SIG-M5 (cell line): ENCODE measurements around the gene FHL1.

ENCODE experiments used
- DNase-seq: peaks from one replicate; lab custom pipeline; 2025; lab: John Stamatoyannopoulos, UW

FHL1 gene

DNA sequence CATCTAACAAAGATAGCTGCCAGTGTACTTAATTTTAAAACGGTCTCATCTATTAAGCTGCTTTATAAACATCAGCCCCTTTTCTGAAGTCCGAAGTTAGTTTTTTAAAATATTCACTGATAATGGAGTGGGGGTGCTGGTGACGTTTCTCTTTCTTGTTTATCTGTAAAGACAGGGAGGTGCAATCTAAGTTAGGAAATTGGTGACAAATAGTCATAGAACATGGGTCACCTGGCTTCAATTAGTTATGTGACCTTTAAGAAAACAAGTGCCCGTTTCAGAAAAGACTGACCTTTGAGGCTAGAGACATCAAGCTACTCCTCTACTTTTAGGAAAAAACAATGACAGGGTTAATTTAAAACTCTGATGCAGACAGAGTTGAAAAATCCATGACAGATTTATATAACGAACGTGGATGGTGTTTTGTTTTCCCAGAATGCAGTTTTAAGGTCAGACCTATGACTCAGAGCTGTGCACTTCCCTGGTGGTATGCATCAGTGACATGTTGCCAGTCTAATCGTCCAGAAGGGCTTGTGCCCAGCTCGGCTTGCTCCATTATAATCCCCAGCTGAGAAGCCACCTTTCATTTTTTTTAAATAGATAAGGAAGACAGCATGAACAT lies 38.2 kb downstream of the FHL1 start:
- no peak for DNase-seq

GRCh38 chrX:136186023-136186413 lies 38.7 kb downstream of the FHL1 start:
- DNase-seq = no peak

DNA sequence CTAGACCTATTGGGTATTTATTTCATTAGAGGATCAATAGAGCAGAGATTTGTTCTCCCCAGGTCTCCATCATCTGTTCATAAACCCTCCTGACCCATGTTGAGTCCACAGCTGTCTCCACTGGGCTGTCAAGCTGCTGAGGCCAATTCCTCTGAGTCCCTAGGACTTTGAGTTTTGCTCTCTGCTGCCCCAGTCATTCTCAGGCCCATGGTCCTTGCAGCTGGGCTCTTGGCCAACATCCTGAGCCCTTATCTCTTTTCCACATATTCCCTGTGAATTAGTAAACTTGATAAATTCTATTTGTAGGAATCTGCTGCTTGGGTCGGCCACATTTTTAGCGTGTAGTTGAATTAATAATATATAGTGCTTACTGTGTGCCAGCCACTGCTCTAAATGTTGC lies 41.9 kb downstream of the FHL1 start:
- no peak for DNase-seq

DNA sequence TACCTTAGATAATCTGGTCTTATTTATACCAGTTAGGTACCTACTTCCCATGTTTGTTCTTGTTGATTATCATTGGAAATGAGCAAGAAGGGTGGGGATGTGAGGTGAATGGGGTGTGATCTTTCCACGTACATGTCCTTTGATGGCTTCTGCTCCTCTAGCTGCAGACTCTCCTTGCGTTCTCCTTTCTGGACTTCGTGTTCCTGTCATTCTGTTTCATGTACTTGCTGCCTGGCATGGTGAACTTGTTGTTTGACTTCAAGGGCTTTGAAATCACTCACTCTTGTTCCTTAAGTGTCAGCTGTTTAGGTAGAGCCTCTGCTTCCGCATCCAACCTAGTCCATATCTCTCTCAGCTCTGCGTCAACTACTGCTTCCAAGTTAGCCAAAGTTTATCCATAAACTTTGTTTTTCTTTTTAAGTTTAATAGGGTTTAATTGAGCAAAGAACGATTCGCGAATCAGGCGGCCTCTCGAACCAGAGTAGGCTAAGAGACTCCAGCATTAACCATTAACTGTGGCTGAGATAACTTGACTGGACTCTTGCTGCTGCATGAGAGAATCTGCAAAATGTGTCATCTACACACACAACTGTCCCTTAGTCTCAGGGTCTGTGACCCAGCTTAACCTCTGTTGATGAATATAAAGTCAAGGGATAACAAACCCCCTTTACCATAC lies 42.8 kb downstream of the FHL1 start:
- no peak for DNase-seq

GRCh38 chrX:136191171-136191570 lies 43.8 kb downstream of the FHL1 start:
- DNase-seq = no peak

DNA sequence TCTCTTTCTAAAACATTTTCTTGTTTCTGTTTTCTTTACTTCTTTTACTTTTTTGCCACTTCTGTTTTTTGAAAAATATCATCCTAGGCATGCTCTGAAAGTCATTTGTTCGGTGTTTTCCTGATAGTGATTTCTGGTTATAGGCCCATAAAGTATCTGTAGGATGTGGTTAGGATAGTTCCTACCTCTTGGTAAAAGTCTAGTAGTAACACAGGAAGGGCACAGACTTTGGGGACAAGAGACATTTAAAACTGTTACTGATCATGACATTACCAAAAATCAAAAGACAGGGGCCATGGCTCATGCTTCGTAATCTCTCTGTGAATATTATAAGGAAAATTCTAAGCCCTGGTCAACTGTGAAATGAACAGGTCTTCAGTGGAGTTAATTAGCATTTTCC lies 44.8 kb downstream of the FHL1 start:
- no peak for DNase-seq

- DNase-seq = no peak
Observed at GRCh38 chrX:136192839-136193414, 45.6 kb downstream of the FHL1 start.

DNA sequence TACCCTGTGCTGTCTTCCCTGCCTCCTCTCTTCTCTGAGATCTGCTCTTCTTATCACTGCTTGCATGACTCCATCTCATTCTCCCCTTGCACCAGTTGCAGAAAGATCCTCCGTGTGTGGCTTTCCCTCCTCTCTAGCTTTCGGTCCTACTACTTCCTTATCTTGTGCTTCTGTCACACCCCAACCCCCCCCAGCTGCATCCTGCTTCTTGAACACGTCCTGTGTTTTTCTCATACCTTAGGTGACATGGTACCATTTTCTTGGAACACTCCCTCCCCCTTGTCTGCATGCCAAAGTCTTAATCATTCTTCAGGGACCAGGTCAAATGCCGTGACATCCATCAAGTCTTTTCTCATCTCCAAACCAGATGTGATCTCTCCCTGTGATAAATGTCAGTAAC lies 46.4 kb downstream of the FHL1 start:
- no peak for DNase-seq

GRCh38 chrX:136194536-136194935 lies 47.2 kb downstream of the FHL1 start:
- no peak for DNase-seq

DNA sequence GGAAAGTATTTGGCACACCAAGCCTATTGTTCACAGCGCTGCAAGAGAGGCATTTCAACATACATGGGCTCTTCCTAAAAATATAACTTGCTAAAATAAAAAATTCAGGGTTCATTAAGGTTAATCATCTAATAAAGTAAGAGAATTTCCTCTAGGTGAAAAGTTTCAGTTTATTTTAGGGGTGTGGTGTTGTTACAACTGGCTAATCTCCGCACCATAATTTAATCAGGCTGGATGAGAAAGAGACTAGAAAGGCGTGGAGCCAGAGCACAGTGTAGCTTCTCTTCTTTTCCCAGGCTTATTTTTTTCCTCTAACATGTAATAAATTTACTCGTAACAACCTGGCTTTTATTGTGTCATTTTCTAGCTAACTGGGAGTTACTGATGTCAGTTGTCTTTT lies 47.9 kb downstream of the FHL1 start:
- no peak for DNase-seq

- DNase-seq = no peak
Observed at GRCh38 chrX:136196691-136197155, 49.4 kb downstream of the FHL1 start.

GRCh38 chrX:136198010-136198409 lies 50.7 kb downstream of the FHL1 start:
- no peak for DNase-seq

GRCh38 chrX:136198678-136199243 lies 51.4 kb downstream of the FHL1 start:
- no peak for DNase-seq

DNA sequence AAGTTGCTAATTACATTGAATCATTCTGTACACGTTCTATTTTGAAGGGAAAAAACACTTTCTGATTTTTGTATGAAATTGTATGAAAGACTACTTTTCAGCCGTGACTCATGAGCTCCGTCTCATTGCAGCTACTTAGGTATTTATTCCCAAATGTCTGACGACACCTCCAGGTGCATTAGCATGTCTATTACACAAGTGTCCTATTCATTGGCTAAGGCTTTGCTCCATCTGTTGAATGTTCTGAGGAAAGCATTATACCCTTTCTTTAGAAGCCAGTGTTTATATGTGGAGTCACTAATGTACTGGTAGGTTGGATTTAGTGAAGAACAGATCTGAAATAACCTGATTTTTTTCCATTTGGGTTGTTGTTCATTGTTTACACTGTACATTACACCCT lies 52.0 kb downstream of the FHL1 start:
- DNase-seq = no peak

DNA sequence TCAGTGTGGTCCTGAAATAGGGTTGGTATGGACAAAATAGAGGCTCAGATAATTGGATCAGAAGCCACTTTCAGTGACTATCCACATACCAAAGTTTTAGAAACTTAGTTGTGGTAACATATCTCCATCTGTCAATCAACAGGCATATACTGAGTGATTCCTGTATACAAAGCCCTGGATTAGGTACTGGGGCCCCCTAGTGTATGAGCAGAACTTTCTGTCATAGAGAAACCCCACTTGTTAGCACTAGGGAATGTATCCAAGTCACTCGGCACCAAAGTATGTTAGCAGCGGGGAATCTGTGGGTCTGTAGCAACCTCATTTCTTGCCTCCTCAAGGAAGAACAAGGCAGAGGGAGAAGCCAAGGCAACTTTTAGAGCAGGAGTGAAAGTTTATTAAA lies 53.1 kb downstream of the FHL1 start:
- no peak for DNase-seq

GRCh38 chrX:136201601-136202000 lies 54.3 kb downstream of the FHL1 start:
- no peak for DNase-seq

DNA sequence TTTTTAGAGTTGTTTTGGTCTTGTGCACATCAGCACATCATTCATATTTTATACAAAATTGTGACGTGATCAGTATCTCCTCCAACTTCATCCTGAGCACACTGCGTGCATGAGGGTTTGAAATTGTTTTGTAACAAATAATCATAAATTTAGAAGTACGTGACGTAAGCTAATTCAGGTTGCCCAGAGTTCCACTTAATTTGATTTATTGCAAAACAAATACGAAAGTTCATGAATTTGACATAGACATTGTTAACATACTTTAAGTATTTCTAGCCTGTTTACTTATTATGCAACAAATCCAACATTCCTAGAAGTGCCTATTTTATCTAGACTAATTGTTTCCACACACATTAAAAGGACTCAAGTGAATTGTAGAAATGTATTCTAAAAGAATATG lies 55.6 kb downstream of the FHL1 start:
- DNase-seq = no peak

- no peak for DNase-seq
Observed at GRCh38 chrX:136203438-136203837, 56.1 kb downstream of the FHL1 start.

DNA sequence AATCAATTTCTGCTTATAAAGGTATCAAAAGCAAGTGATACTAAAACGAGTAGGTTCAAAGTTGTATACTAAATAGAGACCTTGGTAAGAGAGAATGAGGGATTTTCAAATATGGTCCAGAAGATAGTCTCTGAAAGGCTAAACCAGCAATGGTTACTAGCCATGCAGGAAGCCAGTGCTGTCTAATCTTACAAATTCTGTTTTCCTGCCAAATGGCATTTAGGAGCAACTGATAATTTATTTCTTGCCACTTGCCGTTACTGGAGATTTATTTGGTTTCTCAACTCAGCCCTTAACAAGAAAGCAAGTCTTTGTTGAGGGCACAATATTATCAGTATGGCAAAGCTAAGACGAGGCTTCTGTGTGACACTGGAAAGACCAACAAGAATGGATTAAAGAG lies 56.6 kb downstream of the FHL1 start:
- DNase-seq = no peak

DNA sequence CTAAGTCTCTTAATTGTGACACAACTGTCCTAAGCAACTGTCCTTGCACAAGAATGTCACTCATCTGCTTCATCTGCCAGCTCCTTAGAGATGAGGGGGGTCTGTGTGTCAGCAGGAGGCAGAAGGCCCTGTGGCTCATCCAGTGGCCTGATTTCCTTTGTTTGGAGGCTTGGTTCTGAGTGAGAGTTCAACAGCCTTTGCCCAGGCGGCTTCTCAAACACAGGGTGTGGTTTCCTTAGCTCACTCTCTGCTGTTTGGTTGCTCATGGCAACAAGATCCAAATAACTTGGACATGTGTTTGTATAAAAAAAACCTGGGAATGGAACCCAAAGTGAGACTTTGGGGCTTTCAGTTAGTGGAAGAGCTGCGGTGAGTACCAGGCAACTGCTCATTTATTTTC lies 57.2 kb downstream of the FHL1 start:
- no peak for DNase-seq

- DNase-seq = no peak
Observed at GRCh38 chrX:136205882-136206380, 58.6 kb downstream of the FHL1 start.

DNA sequence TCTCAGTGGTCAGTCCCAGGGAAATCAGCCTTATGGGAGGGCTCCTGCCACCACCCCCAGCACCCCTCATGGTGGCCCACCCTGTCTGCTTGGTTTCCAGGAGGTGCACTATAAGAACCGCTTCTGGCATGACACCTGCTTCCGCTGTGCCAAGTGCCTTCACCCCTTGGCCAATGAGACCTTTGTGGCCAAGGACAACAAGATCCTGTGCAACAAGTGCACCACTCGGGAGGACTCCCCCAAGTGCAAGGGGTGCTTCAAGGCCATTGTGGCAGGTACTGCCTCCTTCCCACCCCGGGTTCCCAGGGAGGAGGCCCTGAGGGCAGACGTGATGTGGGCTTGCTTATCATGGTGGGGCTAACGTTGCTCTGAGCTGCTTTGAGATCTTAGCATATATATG lies 59.6 kb downstream of the FHL1 start:
- no peak for DNase-seq

DNA sequence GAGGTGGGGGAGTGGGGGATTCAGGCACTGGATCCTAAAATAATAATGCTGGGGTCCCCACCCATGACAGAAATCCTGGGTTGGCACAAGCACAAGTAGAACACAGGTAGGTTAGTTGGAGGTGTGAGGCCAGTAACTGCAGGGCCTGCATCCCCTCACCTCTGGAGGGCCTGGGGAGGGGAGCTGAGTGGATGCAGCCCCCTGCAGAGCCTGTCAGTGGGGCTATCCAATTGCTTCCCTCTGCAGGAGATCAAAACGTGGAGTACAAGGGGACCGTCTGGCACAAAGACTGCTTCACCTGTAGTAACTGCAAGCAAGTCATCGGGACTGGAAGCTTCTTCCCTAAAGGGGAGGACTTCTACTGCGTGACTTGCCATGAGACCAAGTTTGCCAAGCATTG lies 60.2 kb downstream of the FHL1 start:
- DNase-seq = no peak
